Body of pancreas (tissue), 4 donors: ENCODE data around the gene LRCH1.

Source experiments
- CTCF ChIP-seq, 7 experiments: fragments of 450-650 bp in 4 of 7; fragments of 200-600 bp in 3 of 7; sonication (generic) in 3 of 7; IDR thresholded peaks; one replicate each; pipeline ENCODE4 v1.5.1; 2016 to 2019; ENCODE audit warnings: antibody characterized with exemption in 7 of 7
- POLR2A ChIP-seq, 3 donors: fragments of 450-650 bp; IDR thresholded peaks; one replicate each; pipeline ENCODE4 v1.6.1; 2016; ENCODE audit warnings: antibody characterized with exemption in 3 of 3, mild to moderate bottlenecking in 2 of 3

DNA sequence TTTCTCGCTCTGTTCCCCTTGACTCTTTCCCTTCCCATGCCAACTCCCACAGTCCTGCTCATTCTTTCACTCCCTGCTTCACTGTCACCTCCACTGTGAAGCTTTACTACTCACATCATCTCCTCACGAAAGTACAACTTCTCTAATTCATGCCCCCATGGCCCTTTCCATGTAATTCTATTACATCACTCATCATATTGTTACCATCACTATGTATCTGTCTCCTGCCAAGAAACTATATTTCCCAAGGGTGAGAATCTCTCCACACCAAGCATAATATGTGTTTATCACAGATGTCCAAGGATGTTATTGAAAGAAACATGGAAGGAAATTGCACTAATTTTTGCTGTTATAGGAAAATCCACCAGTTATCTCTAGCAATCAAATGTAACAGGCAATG is 37.2 kb upstream of the LRCH1 start:
- no peak for TF ChIP-seq CTCF (IDR thresholded peaks at IDR 0.05)
- TF ChIP-seq POLR2A (IDR thresholded peaks at IDR 0.05), result no peak
